ENCODE results near the gene CSNK1A1.

CSNK1A1 gene

GRCh38 chr5:149459891-149460290, 91.3 kb downstream of the CSNK1A1 start:
- no peak for DNase-seq (ENCODE audit: insufficient read length)
- no peak for TF ChIP-seq POLR2AphosphoS5 (IDR thresholded peaks at IDR 0.05; ENCODE audit: low read depth, low read length)
- TF ChIP-seq POLR2A (IDR thresholded peaks at IDR 0.05; ENCODE audit: low read depth, low read length), result no peak
- TF ChIP-seq TAF1 (IDR thresholded peaks at IDR 0.05; ENCODE audit: borderline replicate concordance, low read depth, low read length), result no peak
- no peak for FAIRE-seq

DNA sequence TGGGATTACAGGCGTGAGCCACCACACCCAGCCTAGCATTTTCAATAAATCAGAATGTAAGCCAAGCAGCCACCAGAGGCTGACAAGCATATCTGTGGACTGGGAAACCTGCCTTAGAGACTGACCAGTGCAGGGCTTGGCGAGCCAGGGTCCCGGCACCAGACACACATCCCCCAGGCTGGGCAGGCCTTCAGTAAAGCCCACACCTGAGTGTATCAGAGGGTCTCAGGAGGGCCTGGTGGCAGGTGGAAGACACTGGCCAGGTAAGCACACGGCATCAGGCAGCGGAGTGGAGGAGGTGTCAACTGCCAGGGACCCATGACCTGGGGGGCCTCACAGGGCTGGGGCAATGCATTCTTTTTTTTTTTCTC, 93.9 kb downstream of the CSNK1A1 start:
- DNase-seq (ENCODE audit: insufficient read length), result no peak
- no peak for TF ChIP-seq POLR2A (IDR thresholded peaks at IDR 0.05; ENCODE audit: low read depth, low read length)
- no peak for TF ChIP-seq TAF1 (IDR thresholded peaks at IDR 0.05; ENCODE audit: borderline replicate concordance, low read depth, low read length)
- TF ChIP-seq POLR2AphosphoS5 (IDR thresholded peaks at IDR 0.05; ENCODE audit: low read depth, low read length), result no peak
- no peak for FAIRE-seq

DNA sequence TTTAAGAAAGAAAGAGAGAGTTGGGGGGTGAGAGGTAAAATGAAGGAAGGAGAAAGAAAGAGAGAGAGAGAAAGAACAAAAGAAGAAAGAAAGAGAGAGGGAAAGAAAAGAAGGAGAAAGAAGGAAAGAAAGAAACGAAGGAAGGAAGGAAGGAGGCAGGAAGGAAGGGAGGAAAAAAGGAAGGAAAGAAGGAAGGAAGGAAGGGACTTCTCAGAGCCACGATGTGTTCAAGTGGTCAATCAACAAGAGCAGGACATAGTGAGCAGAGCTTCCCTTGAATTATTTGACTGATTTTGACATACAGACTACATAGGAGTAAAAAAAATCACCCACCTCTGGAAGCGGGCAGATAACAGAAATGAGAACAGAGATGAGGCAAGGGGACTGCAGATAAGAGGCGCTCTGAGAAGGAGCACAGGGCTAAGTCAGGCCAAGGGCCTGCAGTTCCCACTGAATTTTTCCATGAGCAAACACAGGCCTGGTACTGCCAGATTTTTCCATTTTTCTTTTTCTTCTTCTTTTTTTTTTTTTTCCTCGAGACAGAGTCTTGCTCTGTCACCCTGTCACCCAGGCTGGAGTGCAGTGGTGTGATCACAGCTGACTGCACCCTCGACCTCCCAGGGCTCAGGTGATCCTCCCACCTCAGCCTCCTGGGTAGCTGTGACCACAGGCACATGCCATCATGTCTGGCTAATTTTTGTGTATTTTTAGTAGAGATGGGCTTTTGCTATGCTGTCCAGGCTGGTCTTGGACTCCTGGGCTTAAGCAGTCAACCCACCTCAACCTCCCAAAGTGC, 94.4 kb downstream of the CSNK1A1 start:
- FAIRE-seq (no peak), DNase-seq (ENCODE audit: insufficient read length) (no peak)
- TF ChIP-seq POLR2AphosphoS5 (IDR thresholded peaks at IDR 0.05; ENCODE audit: low read depth, low read length) (no peak), POLR2A (IDR thresholded peaks at IDR 0.05; ENCODE audit: low read depth, low read length) (no peak), TAF1 (IDR thresholded peaks at IDR 0.05; ENCODE audit: borderline replicate concordance, low read depth, low read length) (no peak)

DNA sequence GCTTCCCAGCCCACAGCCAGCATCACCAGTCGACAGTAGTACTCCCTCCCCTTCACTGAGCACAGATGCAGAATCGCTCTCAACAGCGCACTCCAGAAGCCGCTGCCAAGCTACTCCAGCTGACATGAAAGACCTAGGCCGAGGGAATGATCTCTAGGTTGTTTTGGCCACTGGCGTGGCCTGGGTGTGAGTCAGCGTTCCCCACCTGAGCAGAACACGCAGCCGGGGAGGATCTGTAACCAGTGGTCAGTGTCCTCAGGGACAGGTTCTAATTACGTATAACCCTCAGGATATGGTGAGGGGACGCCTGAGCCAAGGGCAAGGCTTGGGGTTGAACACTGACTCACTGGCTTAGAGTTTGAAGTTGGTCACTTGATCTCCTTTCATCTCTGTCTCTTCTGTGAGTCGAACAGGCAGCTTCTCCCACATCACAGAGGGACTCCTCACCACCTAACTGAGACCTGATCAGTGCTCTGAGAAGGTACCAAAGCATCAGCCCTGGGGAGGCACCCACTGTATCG, 95.3 kb downstream of the CSNK1A1 start:
- DNase-seq (ENCODE audit: insufficient read length), result no peak
- FAIRE-seq, result no peak
- TF ChIP-seq TAF1 (IDR thresholded peaks at IDR 0.05; ENCODE audit: borderline replicate concordance, low read depth, low read length), result no peak
- no peak for TF ChIP-seq POLR2A (IDR thresholded peaks at IDR 0.05; ENCODE audit: low read depth, low read length)
- no peak for TF ChIP-seq POLR2AphosphoS5 (IDR thresholded peaks at IDR 0.05; ENCODE audit: low read depth, low read length)

- DNase-seq (ENCODE audit: insufficient read length) (no peak), FAIRE-seq (no peak)
- TF ChIP-seq POLR2A (IDR thresholded peaks at IDR 0.05; ENCODE audit: low read depth, low read length) (no peak), POLR2AphosphoS5 (IDR thresholded peaks at IDR 0.05; ENCODE audit: low read depth, low read length) (no peak), TAF1 (IDR thresholded peaks at IDR 0.05; ENCODE audit: borderline replicate concordance, low read depth, low read length) (no peak)
Measured at GRCh38 chr5:149453618-149454415, 97.4 kb downstream of the CSNK1A1 start.

- DNase-seq (ENCODE audit: insufficient read length) (no peak), FAIRE-seq (no peak)
- TF ChIP-seq POLR2A (IDR thresholded peaks at IDR 0.05; ENCODE audit: low read depth, low read length) (no peak), POLR2AphosphoS5 (IDR thresholded peaks at IDR 0.05; ENCODE audit: low read depth, low read length) (no peak), TAF1 (IDR thresholded peaks at IDR 0.05; ENCODE audit: borderline replicate concordance, low read depth, low read length) (no peak)
Measured at GRCh38 chr5:149452665-149453617, 98.3 kb downstream of the CSNK1A1 start.

DNA sequence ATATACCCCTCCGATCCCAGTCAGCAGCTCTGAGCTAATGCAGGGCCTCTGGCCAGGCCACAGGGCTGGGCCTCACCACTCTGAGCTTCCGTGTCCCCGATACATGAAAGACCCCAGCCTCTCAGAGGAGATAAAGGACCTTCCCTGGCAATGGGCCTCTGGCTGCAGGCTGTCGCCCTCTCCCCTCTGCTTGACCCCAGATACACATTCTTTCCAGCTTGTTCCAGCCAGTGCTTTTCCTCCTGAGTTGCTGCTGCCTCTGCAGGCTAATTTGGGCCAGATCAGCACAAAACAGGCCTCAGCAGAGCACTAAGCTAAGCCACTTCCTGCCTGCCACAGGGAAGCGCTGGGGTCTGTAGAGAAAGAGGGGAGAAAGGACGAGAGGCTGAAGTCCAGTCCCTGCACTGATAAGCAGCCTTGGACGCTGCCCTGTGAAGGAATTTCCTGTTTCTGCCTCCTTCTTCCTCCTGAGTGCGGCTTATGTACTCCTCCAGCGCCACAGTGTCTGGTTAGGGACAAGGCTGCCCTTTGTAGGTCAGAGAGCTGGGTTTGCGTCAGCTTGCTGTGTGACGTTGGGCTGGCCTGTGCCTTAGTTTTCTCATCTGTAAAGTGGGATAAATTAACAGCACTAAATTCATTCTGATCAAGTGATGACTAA, 99.1 kb downstream of the CSNK1A1 start:
- no peak for FAIRE-seq
- no peak for DNase-seq (ENCODE audit: insufficient read length)
- TF ChIP-seq POLR2A (IDR thresholded peaks at IDR 0.05; ENCODE audit: low read depth, low read length), result no peak
- no peak for TF ChIP-seq POLR2AphosphoS5 (IDR thresholded peaks at IDR 0.05; ENCODE audit: low read depth, low read length)
- TF ChIP-seq TAF1 (IDR thresholded peaks at IDR 0.05; ENCODE audit: borderline replicate concordance, low read depth, low read length), result no peak

GRCh38 chr5:149450199-149450598, 101.0 kb downstream of the CSNK1A1 start:
- FAIRE-seq (no peak), DNase-seq (ENCODE audit: insufficient read length) (no peak)
- TF ChIP-seq POLR2AphosphoS5 (IDR thresholded peaks at IDR 0.05; ENCODE audit: low read depth, low read length) (no peak), TAF1 (IDR thresholded peaks at IDR 0.05; ENCODE audit: borderline replicate concordance, low read depth, low read length) (no peak), POLR2A (IDR thresholded peaks at IDR 0.05; ENCODE audit: low read depth, low read length) (no peak)

- FAIRE-seq (no peak), DNase-seq (ENCODE audit: insufficient read length) (no peak)
- no peak for TF ChIP-seq POLR2A (IDR thresholded peaks at IDR 0.05; ENCODE audit: low read depth, low read length)
Measured at GRCh38 chr5:149448831-149449714, 102.2 kb downstream of the CSNK1A1 start.

- DNase-seq (ENCODE audit: insufficient read length) (no peak), FAIRE-seq (no peak)
- no peak for TF ChIP-seq TAF1 (IDR thresholded peaks at IDR 0.05; ENCODE audit: borderline replicate concordance, low read depth, low read length)
- no peak for TF ChIP-seq POLR2AphosphoS5 (IDR thresholded peaks at IDR 0.05; ENCODE audit: low read depth, low read length)
- no peak for TF ChIP-seq POLR2A (IDR thresholded peaks at IDR 0.05; ENCODE audit: low read depth, low read length)
Measured at GRCh38 chr5:149448431-149448830, 102.8 kb downstream of the CSNK1A1 start.

Measured in GM12892 (cell line).